ENCODE measurements around the gene NLRC5. TPM values are rescaled to one million over a fixed set of nuclear protein-coding genes. Genes with fewer than 3 reads are reported as not detected.

Gene NLRC5
- total RNA-seq, 1 experiment from 2014 or later: 0.98 TPM

GRCh38 chr16:57123216-57123973 is 134.0 kb downstream of the NLRC5 start:
- no peak overlapping the region for H3K27ac ChIP-seq (ENCODE audit: low read length)
- no peaks in the 10 kb centered on the region for H3F3A ChIP-seq (ENCODE audit: low read length, unreplicated experiment)
- intact Hi-C loops (cut with micrococcal nuclease): no loop called here
- ATAC-seq (no peak), DNase-seq (no peak)
- H3K9me2 ChIP-seq (replicated peaks; ENCODE audit: low read length): no peaks in the 10 kb centered on the region
- ChIA-PET CTCF (no interaction called here), POLR2A (ENCODE audit: unreplicated experiment) (no interaction called here)
- no peaks in the 10 kb centered on the region for H3K9me3 ChIP-seq (ENCODE audit: low read length)
- H3K4me3 ChIP-seq (ENCODE audit: low read length): no peak overlapping the region
- BruUV-seq (replicated peaks): no TSS peak
- H3K9ac ChIP-seq (ENCODE audit: low read length): no peak overlapping the region
- TF ChIP-seq CTCF (conservative IDR thresholded peaks at IDR 0.05; ENCODE audit: low read depth, low read length) (no peak), EZH2phosphoT487 (IDR thresholded peaks at IDR 0.05; ENCODE audit: borderline replicate concordance, low read length) (no peak), EZH2 (IDR thresholded peaks at IDR 0.05; ENCODE audit: low read length, unreplicated experiment) (no peak)
- no peaks in the 10 kb centered on the region for H3K36me3 ChIP-seq (ENCODE audit: low read depth, low read length)
- H2AFZ ChIP-seq (ENCODE audit: low read length): no peak overlapping the region
- H3K79me2 ChIP-seq (ENCODE audit: low read length): no peaks in the 10 kb centered on the region
- no peaks in the 10 kb centered on the region for H4K20me1 ChIP-seq (ENCODE audit: low read length)
- no peaks in the 10 kb centered on the region for H3K4me1 ChIP-seq (ENCODE audit: insufficient read depth, low read length)
- no peak overlapping the region for H3K4me2 ChIP-seq (ENCODE audit: low read length)
- no peaks in the 10 kb centered on the region for H3K27me3 ChIP-seq (ENCODE audit: low read length)

- no peak overlapping the region for H3K4me3 ChIP-seq (ENCODE audit: low read length)
- no peaks in the 10 kb centered on the region for H3K27me3 ChIP-seq (ENCODE audit: low read length)
- no peaks in the 10 kb centered on the region for H3K9me2 ChIP-seq (replicated peaks; ENCODE audit: low read length)
- TF ChIP-seq CTCF (conservative IDR thresholded peaks at IDR 0.05; ENCODE audit: low read depth, low read length) (no peak), EZH2phosphoT487 (IDR thresholded peaks at IDR 0.05; ENCODE audit: borderline replicate concordance, low read length) (no peak), EZH2 (IDR thresholded peaks at IDR 0.05; ENCODE audit: low read length, unreplicated experiment) (no peak)
- no peak for ATAC-seq
- H3K4me2 ChIP-seq (ENCODE audit: low read length): no peak overlapping the region
- intact Hi-C loops (cut with micrococcal nuclease): no loop called here
- no peaks in the 10 kb centered on the region for H3F3A ChIP-seq (ENCODE audit: low read length, unreplicated experiment)
- no peak overlapping the region for H2AFZ ChIP-seq (ENCODE audit: low read length)
- no peaks in the 10 kb centered on the region for H3K79me2 ChIP-seq (ENCODE audit: low read length)
- CTCF ChIA-PET: no interaction called here
- no peak overlapping the region for H3K9ac ChIP-seq (ENCODE audit: low read length)
- H3K27ac ChIP-seq (ENCODE audit: low read length): no peak overlapping the region
- no peaks in the 10 kb centered on the region for H3K4me1 ChIP-seq (ENCODE audit: insufficient read depth, low read length)
- no peaks in the 10 kb centered on the region for H4K20me1 ChIP-seq (ENCODE audit: low read length)
- no peak for DNase-seq
- no peaks in the 10 kb centered on the region for H3K36me3 ChIP-seq (ENCODE audit: low read depth, low read length)
- H3K9me3 ChIP-seq (ENCODE audit: low read length): no peaks in the 10 kb centered on the region
- no TSS peak for BruUV-seq (replicated peaks)
- POLR2A ChIA-PET (ENCODE audit: unreplicated experiment): no interaction called here
Observed at GRCh38 chr16:57123974-57124674, 134.8 kb downstream of the NLRC5 start.

- H3K9ac ChIP-seq (ENCODE audit: low read length): no peak overlapping the region
- no peaks in the 10 kb centered on the region for H3K4me1 ChIP-seq (ENCODE audit: insufficient read depth, low read length)
- no peak for DNase-seq
- H3K36me3 ChIP-seq (ENCODE audit: low read depth, low read length): no peaks in the 10 kb centered on the region
- H3K79me2 ChIP-seq (ENCODE audit: low read length): no peaks in the 10 kb centered on the region
- CTCF ChIA-PET: no interaction called here
- H3K4me2 ChIP-seq (ENCODE audit: low read length): no peak overlapping the region
- no peak for ATAC-seq
- no peak overlapping the region for H3K4me3 ChIP-seq (ENCODE audit: low read length)
- no peaks in the 10 kb centered on the region for H3K27me3 ChIP-seq (ENCODE audit: low read length)
- no peaks in the 10 kb centered on the region for H3F3A ChIP-seq (ENCODE audit: low read length, unreplicated experiment)
- intact Hi-C loops (cut with micrococcal nuclease): no loop called here
- POLR2A ChIA-PET (ENCODE audit: unreplicated experiment): no interaction called here
- no peak overlapping the region for H2AFZ ChIP-seq (ENCODE audit: low read length)
- no peak for TF ChIP-seq EZH2phosphoT487 (IDR thresholded peaks at IDR 0.05; ENCODE audit: borderline replicate concordance, low read length)
- no peak for TF ChIP-seq EZH2 (IDR thresholded peaks at IDR 0.05; ENCODE audit: low read length, unreplicated experiment)
- no peak for TF ChIP-seq CTCF (conservative IDR thresholded peaks at IDR 0.05; ENCODE audit: low read depth, low read length)
- H3K27ac ChIP-seq (ENCODE audit: low read length): no peak overlapping the region
- no peaks in the 10 kb centered on the region for H3K9me2 ChIP-seq (replicated peaks; ENCODE audit: low read length)
- BruUV-seq (replicated peaks): no TSS peak
- H4K20me1 ChIP-seq (ENCODE audit: low read length): no peaks in the 10 kb centered on the region
- H3K9me3 ChIP-seq (ENCODE audit: low read length): no peaks in the 10 kb centered on the region
Observed at GRCh38 chr16:57125376-57125775, 136.0 kb downstream of the NLRC5 start.
